ENCODE results near the gene ZNF335.
"Not testable (repeated sequence)": the region's sequence is repeated elsewhere in the genome, so short reads cannot be mapped to it uniquely, and the experiment has no call there.

The ZNF335 gene

DNA sequence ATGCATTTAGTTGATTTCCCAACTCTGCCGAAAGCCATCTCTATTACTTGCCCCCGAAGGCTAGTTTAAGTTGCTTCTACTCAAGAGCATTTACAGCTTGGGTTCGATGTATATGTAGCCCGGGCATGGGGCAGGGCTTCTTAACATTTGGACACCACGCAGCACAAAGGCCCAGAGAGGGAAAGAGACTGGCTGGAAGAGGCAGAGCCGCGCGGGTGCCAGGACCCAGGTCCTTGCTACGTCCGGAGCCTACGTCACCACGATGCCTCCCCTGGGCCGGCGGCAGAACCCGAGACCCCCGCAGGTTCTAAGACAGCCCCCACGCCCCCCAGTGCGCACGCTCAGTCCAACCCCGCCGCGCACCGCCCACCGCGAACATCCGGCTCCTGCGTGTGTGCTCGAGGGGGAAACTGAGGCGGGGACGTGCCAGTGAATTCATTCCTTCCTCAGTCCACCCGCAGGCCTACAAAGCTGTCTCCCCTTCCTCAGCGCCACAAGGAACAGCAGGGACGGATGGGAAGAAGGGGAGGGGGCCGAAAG lies 37.9 kb downstream of the ZNF335 start:
- DNase-seq (ENCODE audit: low spot score): peak; percentile 57

DNA sequence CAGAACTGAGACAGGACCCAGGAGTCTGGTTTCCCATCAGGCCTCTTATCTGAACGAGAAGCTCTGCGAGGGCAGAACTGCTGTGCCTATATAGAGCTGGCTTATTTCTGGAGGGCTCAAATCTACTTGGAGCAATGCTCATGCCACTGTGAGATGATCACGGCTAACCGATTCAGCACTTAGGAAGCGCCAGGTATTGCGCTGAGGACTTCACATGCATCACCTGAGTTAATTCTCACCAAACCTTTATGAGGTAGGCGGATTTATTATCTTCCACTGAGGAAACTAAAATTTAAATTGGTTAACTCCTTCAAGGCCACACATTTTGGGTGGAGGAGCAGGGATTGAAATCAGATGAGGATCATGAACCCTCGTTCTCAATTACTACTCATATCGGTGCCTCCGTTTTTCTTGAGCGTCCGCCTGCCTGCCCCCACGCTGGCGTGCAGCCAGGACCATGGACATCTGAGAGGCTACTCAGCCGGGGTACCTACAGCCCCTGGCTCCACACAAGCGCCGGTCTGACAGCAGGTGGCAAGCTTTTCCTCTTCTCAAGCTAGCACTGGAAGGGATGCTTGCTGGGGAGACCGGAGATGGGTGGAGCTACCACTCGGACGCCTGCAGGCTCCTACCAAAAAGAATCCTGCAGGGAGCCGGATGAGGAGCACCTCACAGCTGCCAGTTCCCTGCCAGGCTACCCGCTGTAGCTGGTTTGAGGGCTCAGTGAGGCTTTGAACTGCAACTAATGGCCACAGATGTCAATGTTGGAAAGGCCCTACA lies 38.5 kb downstream of the ZNF335 start:
- DNase-seq (ENCODE audit: low spot score): peak; percentile 64

DNA sequence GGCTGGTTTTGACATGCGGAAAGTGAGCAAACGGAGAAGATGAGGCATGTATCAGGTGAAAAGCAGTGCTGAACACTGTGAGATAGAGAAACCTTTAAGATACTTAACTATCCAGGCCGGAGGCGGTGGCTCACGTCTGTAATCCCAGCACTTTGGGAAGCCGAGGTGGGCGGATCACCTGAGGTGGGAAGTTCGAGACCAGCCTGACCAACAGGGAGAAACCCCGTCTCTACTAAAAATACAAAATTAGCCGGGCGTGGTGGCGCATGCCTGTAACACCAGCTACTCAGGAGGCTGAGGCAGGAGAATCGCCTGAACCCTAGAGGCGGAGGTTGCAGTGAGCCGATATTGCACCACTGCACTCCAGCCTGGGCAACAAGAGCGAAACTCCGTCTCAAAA lies 40.3 kb downstream of the ZNF335 start:
- not testable (repeated sequence) for DNase-seq (ENCODE audit: low spot score)

DNA sequence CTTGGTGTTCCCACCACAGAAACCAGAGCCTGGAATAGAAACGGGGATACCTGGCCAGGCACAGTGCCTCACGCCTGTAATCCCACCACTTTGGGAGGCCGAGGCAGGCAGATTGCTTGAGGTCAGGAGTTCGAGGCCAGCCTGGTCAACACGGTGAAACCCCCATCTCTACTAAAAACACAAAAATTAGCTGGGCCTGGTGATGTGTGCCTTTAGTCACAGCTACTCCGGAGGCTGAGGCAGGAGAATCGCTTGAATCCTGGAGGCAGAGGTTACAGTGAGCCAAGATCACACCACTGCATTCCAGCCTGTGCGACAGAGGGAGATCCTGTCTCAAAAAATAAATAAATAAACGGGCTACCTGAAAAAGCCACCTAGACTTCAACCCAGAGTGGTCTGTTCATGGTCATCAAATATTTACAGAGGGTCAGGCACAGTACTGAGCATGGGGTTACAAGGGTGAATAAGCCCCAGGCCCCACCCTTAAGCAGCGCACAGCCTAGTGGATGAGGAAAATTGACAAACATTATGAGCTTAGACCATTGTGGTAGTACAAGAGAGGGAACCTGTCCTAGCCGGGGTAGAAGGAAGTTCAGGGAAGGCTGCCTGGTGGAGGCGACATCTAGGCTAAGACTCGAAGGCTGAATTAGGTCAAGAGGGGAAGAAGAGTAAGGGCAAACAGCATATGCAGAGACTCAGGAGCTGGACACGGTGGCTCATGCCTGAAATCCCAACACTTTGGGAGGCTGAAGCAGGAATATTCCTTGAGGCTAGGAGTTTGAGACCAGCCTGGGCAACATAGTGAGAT lies 44.7 kb downstream of the ZNF335 start:
- DNase-seq (ENCODE audit: low spot score): no peak

DNA sequence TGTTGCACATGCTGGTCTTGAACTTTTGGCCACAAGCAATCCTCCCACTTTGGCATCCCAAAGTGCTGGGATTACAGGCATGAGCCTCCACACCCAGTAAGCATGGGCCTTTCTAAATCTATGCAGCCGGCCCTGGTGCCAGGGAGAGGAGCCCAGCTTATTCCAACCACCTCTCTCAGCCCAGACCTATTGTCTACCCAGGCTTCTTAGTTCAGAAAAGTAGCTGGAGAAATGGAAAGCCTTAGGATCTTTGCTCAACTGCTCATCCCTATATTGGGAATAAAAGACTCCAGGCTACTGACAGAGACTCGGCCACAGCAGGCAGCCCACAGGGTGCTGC lies 45.3 kb downstream of the ZNF335 start:
- no peak for DNase-seq (ENCODE audit: low spot score)

DNA sequence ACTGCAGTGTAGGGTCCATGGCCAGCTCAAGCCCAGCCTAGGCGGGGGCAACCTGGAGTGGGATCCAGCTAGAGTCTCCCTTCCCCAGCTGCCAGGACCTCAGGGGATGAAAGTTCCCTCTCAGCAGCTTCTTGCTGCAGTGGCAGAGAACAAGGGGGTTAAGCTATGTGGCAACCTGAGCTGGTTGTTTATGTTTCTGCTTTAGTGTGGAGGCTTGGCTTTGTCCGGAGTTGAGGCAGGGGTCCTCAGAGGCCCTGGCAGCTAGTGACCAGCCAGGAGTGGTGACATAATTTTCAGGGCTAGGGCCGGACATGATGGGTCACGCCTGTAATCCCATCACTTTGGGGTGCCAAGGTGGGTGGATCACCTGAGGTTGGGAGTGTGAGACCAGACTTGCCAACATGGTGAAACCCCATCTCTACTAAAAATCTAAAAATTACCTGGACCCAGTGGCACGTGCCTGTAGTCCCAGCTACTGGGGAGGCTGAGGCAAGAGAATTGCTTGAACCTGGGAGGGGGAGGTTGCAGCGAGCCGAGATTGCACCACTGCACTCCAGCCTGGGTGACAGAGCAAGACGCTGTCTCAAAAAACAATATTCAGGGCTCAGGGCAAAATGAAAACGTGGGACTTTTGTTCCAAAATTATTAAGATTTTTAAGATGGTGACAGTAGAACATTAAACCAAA lies 46.0 kb downstream of the ZNF335 start:
- DNase-seq (ENCODE audit: low spot score): no peak

DNA sequence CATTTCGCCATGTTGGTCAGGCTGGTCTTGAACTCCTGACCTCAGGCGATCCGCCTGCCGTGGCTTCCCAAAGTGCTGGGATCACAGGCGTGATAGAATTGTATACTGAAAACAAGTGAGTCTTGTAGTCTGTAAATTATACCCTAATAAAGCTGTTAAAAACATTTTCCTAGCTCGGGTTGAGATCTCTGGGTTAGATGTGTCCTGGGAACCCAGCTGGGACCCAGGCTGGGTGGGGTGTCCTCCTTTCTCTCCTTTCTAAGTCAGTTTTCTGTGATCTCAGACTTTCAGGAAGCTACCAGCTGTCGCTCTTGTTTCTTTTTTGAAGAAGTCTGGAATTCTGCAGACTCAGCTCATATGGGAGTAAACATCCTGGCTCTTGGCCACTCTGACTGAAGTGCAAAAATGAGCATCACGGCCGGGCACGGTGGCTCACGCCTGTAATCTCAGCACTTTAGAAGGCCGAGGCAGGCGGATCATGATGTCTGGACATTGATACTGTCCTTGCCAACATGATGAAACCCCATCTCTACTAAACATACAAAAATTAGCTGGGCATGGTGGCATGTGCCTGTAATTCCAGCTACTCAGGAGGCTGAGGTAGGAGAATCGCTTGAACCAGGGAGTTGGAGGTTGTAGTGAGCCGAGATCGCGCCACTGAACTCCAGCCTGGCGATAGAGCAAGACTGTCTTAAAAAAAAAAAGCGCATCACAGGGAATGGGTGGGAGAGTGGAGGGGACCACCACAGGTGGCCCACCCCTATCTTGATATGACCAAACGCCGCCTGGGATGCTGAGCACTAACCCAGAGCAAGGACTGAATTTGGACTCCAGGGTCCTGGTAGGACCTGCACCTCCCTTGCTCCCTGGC lies 47.4 kb downstream of the ZNF335 start:
- no peak for DNase-seq (ENCODE audit: low spot score)

DNA sequence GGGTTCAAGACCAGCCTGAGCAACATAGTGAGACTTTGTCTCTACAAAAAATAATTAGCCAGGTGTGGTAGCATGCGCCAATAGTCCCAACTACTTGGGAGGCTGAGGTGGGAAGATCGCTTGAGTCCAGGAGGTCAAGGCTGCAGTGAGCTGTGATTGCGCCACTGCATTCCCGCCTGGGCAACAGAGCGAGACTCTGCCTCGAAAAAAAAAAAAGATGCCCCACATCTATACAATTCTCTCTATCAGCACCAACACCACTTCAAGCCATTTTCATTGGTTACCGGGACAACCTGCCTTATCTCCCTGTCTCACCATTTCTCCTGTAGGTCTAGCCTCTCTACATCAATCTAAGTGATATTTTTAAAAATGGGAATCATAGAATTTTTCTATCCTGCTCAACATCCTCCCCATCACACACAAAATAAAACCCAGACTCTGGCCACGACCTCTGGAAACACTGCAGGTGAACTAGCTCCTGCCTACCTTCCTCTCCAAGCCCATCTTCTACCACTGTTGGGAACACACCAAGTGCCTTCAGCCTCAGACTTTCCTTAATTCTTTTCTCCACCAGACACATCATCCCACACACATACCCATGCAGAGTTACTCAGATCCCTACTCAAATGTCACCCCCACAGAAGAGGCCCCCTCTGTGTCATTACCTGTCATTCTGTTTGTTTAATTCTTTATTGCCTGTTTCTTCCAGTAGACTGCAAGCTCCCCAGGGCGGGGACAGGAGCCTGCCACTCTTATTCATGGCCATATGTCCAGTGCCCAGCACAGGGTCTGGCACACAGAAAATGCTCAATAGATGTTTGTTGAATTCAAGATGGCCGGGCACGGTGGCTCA lies 50.4 kb downstream of the ZNF335 start:
- no peak for DNase-seq (ENCODE audit: low spot score)

DNA sequence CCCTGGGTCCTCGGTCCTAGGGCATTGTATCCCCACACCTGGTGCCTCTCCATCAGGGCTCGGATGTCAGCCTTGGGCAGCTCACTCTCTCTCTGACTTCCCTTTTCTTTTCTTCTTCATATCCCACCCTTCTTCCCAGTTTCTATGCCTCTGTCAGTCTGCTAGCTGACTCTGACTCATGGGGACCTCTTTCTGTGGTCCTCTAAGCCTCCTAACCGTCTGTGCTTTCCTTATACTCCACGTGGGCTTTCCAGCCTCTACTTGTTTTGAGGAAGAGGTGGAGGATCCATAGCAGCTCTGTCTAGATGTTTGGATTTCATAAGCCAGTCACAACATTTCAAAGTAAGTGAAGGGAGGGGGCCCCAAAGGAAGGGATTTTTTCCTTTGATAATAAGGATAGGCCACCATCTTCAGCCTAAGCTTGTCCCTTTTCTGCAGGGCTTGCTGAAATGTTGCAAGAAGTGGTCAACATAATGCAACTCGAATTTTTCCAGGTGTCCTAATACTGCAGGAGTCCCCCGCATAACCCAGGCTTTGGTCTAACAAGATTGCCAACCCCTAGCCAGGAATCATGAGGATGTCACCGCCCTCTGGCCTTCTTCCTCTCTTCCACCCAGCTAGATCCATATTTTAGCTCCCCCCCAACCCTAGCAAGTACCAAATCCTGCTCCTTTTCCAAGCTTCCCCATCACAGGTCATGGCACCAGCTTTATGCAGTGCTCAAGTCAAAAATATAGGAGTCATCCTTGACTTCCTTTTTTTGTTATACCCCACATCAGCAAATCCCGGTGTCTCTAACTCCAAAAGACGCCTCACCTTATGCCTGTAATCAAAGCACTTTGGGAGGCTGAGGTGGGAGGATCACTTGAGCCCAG lies 51.3 kb downstream of the ZNF335 start:
- DNase-seq (ENCODE audit: low spot score): no peak

DNA sequence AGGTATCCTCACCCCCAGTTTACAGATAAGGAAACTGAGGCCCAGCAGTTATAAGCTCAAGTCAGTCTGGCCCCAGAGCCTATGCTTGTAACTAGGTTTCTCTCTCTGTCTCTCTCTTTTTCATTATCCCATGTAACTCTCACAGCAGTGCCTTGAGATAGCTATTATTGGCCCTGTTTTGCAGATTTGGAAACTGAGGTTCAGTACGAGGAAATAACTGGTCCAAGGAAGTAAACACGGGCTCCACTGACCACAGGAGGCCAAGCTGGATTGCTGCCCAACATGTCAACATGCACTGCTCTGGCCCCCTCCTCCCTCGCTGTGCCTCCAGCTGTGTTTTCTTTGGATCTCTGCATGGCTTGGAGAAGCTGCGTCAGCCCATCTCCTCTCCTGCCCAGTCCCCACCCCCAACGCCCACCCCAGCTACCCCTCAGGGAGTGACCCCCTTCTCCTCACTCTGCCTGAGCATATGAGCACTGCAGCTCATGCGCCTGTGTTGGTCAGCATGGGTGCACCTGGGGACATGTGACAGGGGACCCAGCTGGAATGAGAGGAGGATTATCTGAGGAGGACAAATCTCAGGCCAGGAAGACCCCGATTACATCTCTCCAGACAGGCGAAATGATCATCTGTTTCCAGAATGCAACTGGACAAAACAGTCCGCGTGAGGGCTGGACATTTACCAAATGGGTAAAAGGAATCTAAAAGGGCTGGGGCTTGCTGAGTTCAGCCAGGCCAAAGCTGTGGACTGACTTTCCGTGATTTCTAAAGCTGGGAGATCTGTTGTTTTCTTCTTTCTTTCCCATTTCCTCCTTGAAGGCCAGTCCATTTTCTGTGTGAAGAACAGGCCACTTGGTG lies 52.2 kb downstream of the ZNF335 start:
- no peak for DNase-seq (ENCODE audit: low spot score)

DNA sequence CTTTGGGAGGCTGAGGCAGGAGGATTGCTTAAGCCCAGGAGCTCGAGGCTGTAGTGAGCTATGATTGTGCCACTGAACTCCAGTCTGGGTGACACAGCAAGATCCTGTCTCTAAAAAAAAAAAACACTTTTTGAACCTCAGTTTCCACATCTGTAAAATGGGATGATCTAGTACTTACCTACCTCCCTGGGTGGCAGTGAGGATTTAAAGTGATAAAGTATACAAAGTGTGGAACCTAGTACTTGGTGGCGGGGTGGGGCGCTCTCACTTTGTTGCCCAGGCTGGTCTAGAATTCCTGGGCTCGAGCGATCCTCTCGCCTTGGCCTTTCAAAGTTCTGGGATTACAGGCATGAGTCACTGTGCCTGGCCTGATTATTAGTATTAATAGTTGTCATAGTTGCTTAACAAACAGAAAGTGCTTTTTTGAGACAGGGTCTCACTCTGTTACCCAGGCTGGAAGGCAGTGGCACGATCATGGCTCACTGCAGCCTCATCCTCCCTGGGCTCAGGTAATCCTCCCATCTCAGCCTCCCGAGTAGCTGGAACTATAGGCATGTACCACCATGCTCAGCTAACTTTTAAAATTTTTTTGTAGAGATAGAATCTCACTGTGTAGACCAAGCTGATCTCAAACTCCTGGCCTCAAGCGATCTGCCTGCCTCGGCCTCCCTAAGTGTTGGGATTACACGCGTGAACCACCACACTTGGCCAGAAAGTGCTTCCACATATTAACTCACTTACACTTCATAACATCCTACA lies 53.0 kb downstream of the ZNF335 start:
- no peak for DNase-seq (ENCODE audit: low spot score)

DNA sequence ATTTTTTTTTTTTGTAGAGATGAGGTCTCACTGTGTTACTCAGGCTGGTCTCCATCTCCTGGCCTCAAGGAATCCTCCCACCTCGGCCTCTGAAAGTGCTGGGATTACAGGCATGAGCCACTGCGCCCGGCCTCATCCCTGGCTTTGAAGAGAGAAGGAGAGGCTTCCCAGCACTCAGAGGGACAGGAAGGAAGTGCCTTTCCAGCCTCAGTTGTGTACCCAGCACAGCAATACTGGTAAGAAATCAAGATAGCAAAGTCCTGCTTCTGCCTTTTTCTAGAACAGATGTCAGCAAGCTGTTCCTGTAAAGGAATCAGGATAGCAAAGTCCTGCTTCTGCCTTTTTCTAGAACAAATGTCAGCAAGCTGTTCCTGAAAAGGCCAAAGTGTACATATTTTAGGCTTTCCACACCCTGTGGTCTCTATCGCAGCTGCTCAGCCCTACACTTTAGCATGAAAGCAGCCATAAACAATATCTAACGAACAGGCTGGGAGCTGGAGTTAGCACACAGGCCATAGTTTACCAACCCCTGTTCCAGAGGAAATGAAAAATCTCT lies 53.7 kb downstream of the ZNF335 start:
- DNase-seq (ENCODE audit: low spot score): no peak

DNA sequence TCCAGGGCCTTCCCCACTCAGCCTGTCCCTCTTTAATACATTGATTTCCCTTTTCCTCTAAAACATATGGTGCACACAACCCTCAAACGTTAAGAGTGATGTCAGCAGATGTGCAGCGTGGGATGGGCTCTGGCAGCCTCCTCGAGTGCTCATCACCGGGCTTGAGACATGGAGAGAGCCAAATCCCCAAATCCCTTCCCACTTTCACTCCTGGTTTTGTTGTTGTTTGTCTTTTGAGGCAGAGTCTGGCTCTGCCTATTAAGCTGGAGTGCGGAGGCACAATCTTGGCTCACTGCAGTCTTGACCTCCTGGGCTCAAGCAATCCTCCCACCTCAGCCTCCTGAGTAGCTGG lies 54.2 kb downstream of the ZNF335 start:
- no peak for DNase-seq (ENCODE audit: low spot score)

DNA sequence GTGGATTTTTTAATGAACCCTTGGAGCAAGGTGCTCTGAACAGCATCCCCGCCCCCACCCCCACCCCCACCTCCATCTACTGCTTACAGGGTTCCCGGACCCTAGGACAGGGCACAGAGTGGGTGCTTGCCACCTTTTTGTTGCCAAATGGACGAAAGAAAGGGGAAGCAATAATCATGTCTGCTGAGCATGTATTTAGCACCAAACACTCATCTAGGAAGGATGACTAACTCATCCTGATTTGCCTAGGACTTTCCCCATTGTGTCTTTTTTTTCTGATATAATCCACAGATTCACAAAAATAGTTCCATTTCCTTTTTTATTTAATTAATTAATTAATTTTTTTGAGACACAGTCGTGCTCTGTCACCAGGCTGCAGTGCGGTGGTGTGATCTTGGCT lies 58.9 kb downstream of the ZNF335 start:
- no peak for DNase-seq (ENCODE audit: low spot score)

DNA sequence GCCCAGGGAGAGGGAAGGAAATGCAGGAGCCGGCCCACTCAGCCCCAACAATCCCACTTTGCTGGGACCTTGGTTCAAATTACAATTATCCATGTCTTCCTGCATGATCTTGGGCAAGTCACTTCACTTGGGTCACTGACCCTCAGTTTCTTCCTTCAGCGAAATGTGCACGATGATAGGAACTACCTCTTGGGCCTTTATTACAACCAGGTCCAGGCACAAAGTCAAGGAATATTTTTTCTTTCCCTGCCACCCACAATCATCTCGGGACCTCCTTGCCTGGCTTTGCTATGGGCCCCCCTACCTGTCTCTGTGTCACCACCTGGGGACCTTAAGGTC lies 59.7 kb downstream of the ZNF335 start:
- no peak for DNase-seq (ENCODE audit: low spot score)

DNA sequence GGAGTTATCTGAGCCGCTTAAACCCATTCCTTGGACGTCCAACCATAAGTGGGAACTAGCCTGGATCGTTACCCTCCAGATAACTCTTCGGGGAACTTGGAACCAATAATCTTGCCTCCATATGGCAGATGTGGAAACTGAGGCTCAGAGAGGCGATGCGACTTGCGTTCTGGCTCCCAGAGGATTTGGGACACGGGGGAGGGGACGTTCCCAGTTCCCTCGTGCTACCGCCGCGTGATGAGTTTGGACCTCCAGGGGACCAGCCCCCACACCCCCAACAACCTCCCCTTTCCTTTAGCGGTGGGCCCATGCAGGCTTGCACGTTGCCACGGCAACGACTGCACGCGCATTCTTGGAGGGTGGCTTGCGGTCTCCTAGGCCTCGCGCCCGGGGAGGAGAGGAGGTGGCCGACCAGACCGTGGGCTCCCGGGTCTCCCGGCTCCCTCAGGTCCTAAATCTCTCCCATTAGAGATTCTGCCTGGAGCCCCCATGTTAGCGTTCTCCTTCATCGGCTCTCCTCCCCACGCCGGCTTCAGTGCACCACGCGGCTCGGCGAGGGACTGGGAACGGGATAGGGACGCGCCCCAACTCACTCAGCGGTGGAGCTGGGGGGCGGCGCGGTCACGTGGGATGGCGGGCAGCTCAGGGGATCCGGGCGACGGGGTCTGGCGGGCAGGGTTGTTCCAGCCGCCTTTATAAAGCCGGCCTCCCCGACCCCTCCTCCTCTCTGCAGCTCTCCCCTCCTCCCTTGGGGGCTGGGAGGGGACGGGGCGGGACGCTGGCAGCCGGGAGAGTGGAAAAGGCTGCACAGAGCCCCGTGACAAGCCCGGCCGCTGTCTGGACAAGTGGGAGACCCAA lies 60.3 kb downstream of the ZNF335 start, which contains the start of gene PLTP:
TSS of gene PLTP (minus strand) at position 670 of the 858 bp plus-strand sequence. CDS start 703 bp downstream, outside the sequence.
- DNase-seq (ENCODE audit: low spot score): no peak

Data from germinal center (tissue), 1 donor.